ENCODE measurements around the gene IL19. TPM values are rescaled to one million over a fixed set of nuclear protein-coding genes. Genes with fewer than 3 reads are reported as not detected.
A peak's percentile ranks its signal among the peaks of the same experiment; 100 is the strongest.

The IL19 gene
- total and polyA plus RNA-seq, 9 of the 15 experiments (the other 6 are each of a cell fraction or from before 2014, with no cell fraction given), result not detected

GRCh38 chr1:206880314-206880713 lies 109.7 kb downstream of the IL19 start (continued):
- TF ChIP-seq POLR2AphosphoS2 (IDR thresholded peaks at IDR 0.05; ENCODE audit: low read length), result no peak
- TF ChIP-seq NFE2 (IDR thresholded peaks at IDR 0.05; ENCODE audit: low read depth), result no peak
- TF ChIP-seq CHD2 (IDR thresholded peaks at IDR 0.05; ENCODE audit: low read depth, low read length), result no peak
- no peak for TF ChIP-seq PHTF2 (CRISPR knock-in tag; IDR thresholded peaks at IDR 0.05)
- TF ChIP-seq OTX1 (CRISPR knock-in tag; IDR thresholded peaks at IDR 0.05), result no peak

- BruUV-seq (replicated peaks), result no TSS peak
- intact Hi-C loops (cut with micrococcal nuclease) (no loop called here), in situ Hi-C loops (cut with MboI) (no loop called here)
- no peak for FAIRE-seq
- H3K9me3 ChIP-seq (replicated peaks; ENCODE audit: control insufficient read depth, insufficient read depth, low read depth, low read length), result no peaks in the 10 kb centered on the region
- ChIA-PET POLR2A (interaction anchor here (1.5 kb wide), 1 partner anchor 48 kb away, joined by 4 read pairs; no protein-coding TSS in a partner anchor), CTCF (ENCODE audit: low intra/inter-chr PET ratio) (no interaction called here)
- H4K20me1 ChIP-seq (replicated peaks; ENCODE audit: control insufficient read depth, insufficient read depth, low read length), result no peaks in the 10 kb centered on the region
- no peaks in the 10 kb centered on the region for H3K9me1 ChIP-seq (ENCODE audit: control insufficient read depth, insufficient read depth, low read length)
- H3K27ac ChIP-seq (ENCODE audit: extremely low read depth, low read depth, low read length), result no peak overlapping the region
- H3K79me2 ChIP-seq (ENCODE audit: control insufficient read depth, insufficient read depth, low read length), result no peaks in the 10 kb centered on the region
- no peak overlapping the region for H3K4me3 ChIP-seq
- H3K4me1 ChIP-seq (replicated peaks in 1 of 2; ENCODE audit: control insufficient read depth in 2 of 2, insufficient read depth in 2 of 2, low read length in 2 of 2), result no peaks in the 10 kb centered on the region
- H2AFZ ChIP-seq (ENCODE audit: low read depth, low read length), result no peak overlapping the region
- H3K36me3 ChIP-seq (ENCODE audit: control insufficient read depth, insufficient read depth, low read length), result no peaks in the 10 kb centered on the region
- 0% methylated on average over 3 of the region's 3 CpGs for WGBS (ENCODE audit: insufficient coverage, low coverage, missing lambda C conversion rate)
- no peak for TF ChIP-seq HNRNPH1 (optimal IDR thresholded peaks at IDR 0.05; ENCODE audit: low read depth, low read length)
- no peak for TF ChIP-seq ZNF655 (CRISPR knock-in tag; IDR thresholded peaks at IDR 0.05)
- no peak for TF ChIP-seq ZBTB11 (CRISPR knock-in tag; IDR thresholded peaks at IDR 0.05)
- no peak for TF ChIP-seq SP2 (IDR thresholded peaks at IDR 0.05; ENCODE audit: extremely low read depth, low read depth, low read length, poor library complexity, severe bottlenecking)
- TF ChIP-seq ZBTB43 (CRISPR knock-in tag; IDR thresholded peaks at IDR 0.05), result no peak
- no peak for TF ChIP-seq ZNF311 (CRISPR knock-in tag; IDR thresholded peaks at IDR 0.05)
- TF ChIP-seq CTCF (IDR thresholded peaks at IDR 0.05 in 2 of 3, conservative IDR thresholded peaks at IDR 0.05 in 1 of 3; ENCODE audit: insufficient read depth in 2 of 3, low read depth in 1 of 3, low read length in 3 of 3), result 0 out of 6 replicates have a peak, but pooled peaks of 1 of the 3 experiments have one; percentile 36
- no peak for DNase-seq (ENCODE audit: extremely low read depth in 1 of 4, low spot score in 3 of 4)
- H3K9ac ChIP-seq (ENCODE audit: insufficient read depth in 1 of 2, low read depth in 2 of 2, low read length in 2 of 2), result no peak overlapping the region
- ATAC-seq, result no peak
- peaks cover 10 to 12% of the 10 kb centered on the region in 2 experiments; a peak in 3 of 5 replicates for H3K27me3 ChIP-seq (ENCODE audit: control insufficient read depth in 2 of 2, insufficient read depth in 2 of 2, low read length in 2 of 2)
- no peak overlapping the region for H3K4me2 ChIP-seq (ENCODE audit: insufficient read depth, low read length)
Observed at GRCh38 chr1:206882555-206882954, 112.0 kb downstream of the IL19 start.

Measured in K562 (cell line).